Epithelial cell of esophagus (primary cell): ENCODE measurements around the gene RFC4.

ENCODE experiments used
- DNase-seq: peaks from one replicate; pipeline ENCODE4 v3.0.0; 2010; ENCODE audit warnings: low read depth
- H3K4me3 ChIP-seq: 2 replicates; pipeline ENCODE4 v1.5.1; 2011; ENCODE audit warnings: mild to moderate bottlenecking, low read length, control low read depth
- CTCF ChIP-seq: IDR thresholded peaks from 2 replicates; pipeline ENCODE4 v1.5.1; 2011; ENCODE audit warnings: low read depth, mild to moderate bottlenecking, low read length, control low read depth, inconsistent platforms; ENCODE audit not compliant: insufficient read depth; ENCODE audit errors: missing control alignments

The RFC4 gene

GRCh38 chr3:186845756-186846155 is 39.5 kb upstream of the RFC4 start:
- DNase-seq = no peak
- TF ChIP-seq CTCF = no peak
- H3K4me3 ChIP-seq = no peak overlapping the region

- no peak for TF ChIP-seq CTCF
These were observed 38.6 kb upstream of the RFC4 start for GRCh38 chr3:186844908-186845307.

GRCh38 chr3:186843039-186843432 is 36.8 kb upstream of the RFC4 start:
- TF ChIP-seq CTCF = no peak
- H3K4me3 ChIP-seq = no peak overlapping the region
- DNase-seq = no peak

More at GRCh38 chr3:186844908-186845307, 38.6 kb upstream of the RFC4 start:
- H3K4me3 ChIP-seq = no peak overlapping the region
- no peak for DNase-seq

GRCh38 chr3:186842426-186843038 is 36.2 kb upstream of the RFC4 start, which contains the start of gene ADIPOQ:
TSS of gene ADIPOQ (plus strand) at chr3:186842710. CDS start at chr3:186853059, 10,349 bp downstream.
- no peak for DNase-seq
- no peak within 1 kb of the TSS for H3K4me3 ChIP-seq
- TF ChIP-seq CTCF = no peak

- TF ChIP-seq CTCF = no peak
- peak; percentile 61 for DNase-seq
- H3K4me3 ChIP-seq = no peak overlapping the region
These were observed 35.3 kb upstream of the RFC4 start for GRCh38 chr3:186841620-186842019.

GRCh38 chr3:186839874-186840641 is 33.8 kb upstream of the RFC4 start:
- DNase-seq = no peak
- no peak for TF ChIP-seq CTCF
- no peak overlapping the region for H3K4me3 ChIP-seq
